ENCODE data around the gene UNK.
"Not testable (repeated sequence)": the region's sequence is repeated elsewhere in the genome, so short reads cannot be mapped to it uniquely, and the experiment has no call there.

UNK gene

DNA sequence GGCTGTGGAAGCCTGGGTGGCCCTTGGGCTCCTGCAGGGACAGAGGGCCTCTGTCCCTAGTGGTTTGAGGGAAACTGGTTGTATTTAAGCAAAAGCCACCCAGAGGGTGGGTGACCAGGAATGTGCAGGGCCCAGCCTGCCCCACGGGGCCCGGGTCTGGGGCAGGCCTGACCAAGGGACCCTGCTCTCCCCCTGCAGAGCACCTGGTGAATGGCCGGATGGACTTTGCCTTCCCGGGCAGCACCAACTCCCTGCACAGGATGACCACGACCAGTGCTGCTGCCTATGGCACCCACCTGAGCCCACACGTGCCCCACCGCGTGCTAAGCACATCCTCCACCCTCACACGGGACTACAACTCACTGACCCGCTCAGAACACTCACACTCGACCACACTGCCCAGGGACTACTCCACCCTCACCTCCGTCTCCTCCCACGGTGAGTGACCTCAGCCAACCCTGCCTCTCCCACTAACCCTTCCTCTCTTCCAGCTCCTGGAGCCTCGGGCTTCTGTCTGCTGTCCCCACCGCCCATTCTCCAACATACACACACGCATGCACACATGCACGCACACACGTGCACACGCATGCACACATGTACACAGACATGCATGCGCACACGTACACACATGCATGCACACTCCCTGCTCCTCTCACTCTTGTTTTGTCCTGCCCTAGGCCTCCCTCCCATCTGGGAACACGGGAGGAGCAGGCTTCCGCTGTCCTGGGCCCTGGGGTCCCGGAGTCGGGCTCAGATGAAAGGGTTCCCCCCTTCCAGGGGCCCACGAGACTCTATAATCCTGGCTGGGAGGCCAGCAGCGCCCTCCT, 30.0 kb upstream of the UNK start:
- DNase-seq = no peak

- no peak for DNase-seq
Observed at GRCh38 chr17:75755205-75755901, 29.3 kb upstream of the UNK start.

DNA sequence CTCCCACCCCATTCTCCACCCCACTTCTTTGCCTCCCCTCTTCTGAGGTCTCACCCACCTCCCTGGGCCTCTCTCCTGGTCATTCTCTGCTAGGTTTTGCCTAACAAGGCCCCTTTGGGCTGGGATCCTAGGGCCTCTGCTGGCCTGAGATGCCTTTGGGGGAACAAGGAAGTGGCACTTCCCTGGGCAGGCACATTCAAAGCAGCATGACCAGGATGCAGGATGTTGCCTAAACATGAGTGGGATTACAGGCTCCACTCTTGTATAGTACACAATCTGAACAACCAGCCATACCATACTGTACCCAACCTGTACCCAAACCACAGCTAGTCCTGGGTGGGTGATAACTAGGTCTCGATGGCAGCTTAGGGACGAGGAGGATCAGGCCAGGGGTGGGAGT, 28.6 kb upstream of the UNK start:
- DNase-seq = no peak

GRCh38 chr17:75756451-75757085, 28.0 kb upstream of the UNK start:
- DNase-seq = no peak

- no peak for DNase-seq
Observed at GRCh38 chr17:75757086-75757681, 27.4 kb upstream of the UNK start.

GRCh38 chr17:75758131-75758905, 26.3 kb upstream of the UNK start:
- DNase-seq = no peak

GRCh38 chr17:75759457-75759856, 25.1 kb upstream of the UNK start:
- no peak for DNase-seq

- not testable (repeated sequence) for DNase-seq
Observed at GRCh38 chr17:75759978-75760640, 24.5 kb upstream of the UNK start.

DNA sequence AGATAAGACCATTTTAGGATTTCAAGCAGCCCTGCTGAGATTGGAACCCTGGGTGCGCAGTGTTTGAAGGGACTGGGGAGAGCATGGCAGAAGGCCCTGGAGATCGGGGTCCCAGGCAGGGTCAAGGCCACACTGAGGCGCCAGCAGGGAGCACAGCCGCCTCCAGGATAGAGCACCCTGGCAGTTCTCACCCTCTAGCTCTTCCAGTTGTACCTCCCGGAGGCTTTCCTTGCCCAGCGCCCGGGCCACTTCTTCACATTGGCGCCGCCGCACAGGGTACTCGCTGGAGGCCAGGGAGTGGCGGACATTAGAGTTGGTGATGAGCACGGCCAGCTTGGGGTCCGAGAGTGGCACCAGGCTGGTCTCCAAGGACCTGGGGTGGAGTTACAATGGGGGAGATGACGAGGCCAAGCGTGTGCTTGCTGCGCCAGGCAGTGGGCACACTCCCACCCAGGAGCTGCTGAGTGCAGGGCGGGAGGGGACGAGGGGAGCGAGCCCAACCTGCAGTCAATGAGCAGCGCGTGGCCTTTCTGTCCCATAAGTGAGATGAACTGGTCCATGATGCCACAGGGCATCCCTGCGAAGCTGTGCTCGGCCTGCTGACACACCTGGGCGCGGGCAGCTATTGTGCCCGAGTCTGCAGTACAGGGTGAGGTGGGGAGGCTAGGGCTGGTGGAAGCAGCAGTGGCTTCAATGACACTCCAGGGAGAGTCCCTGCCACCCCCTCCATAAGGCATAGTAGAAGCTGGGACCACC, 21.9 kb upstream of the UNK start:
- DNase-seq = no peak

GRCh38 chr17:75763269-75763607, 21.4 kb upstream of the UNK start:
- no peak for DNase-seq

- no peak for DNase-seq
Observed at GRCh38 chr17:75763613-75764416, 20.8 kb upstream of the UNK start.

DNA sequence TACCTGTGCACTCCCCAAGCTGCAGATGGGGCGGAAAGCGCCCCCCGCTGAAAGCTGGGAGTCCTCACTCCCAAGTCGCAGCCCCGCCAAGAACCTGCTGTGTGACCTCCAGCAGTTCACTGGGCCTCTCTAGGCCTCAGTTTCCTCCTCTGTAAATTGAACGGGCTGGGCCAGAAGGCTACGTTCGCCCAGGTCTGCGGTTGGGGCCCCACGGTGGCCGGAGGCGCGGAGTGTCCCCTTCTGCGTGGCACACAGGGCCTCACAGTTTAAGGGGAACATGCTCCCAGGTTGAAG, 20.2 kb upstream of the UNK start:
- no peak for DNase-seq

GRCh38 chr17:75764711-75765421, 19.7 kb upstream of the UNK start, which contains the start of gene GALK1:
Gene GALK1 (minus strand): TSS chr17:75765192. CDS start chr17:75765136, 56 bp downstream.
- DNase-seq = peak; percentile 77

DNA sequence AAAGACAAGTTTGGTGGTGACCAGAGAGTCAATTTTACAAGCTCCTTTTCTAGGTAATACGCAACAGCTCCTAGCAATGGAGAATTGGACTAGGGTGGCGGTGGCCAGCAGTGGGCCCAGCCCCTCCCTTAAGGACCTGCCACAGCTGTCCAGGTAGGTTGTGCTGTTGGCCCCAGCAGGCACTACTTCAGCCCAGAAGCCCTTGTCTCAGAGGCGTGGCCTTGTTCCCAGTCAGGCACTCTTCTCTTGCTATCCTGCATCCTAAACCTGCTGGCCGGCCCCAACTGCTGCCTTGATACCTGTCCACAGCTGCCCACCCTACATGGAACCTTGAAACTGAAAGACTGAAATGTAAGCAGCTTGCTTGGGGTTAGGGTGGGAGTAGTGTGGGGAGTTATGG, 18.6 kb upstream of the UNK start:
- no peak for DNase-seq

DNA sequence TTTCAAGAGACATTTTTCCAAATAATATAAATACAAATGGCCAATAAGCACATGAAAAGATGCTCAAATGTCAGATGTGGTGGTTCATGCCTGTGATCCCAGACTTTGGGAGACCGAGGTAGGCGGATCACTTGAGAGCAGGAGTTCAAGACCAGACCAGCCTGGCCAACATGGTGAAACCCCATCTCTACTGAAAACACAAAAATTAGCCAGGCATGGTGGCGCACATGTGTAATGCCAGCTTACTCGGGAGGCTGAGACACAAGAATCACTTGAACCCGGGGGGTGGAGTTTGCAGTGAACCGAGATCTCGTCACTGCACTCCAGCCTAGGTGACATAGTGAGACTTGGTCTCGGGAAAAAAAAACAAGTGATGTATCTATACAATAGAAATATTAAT, 16.7 kb upstream of the UNK start:
- no peak for DNase-seq

DNA sequence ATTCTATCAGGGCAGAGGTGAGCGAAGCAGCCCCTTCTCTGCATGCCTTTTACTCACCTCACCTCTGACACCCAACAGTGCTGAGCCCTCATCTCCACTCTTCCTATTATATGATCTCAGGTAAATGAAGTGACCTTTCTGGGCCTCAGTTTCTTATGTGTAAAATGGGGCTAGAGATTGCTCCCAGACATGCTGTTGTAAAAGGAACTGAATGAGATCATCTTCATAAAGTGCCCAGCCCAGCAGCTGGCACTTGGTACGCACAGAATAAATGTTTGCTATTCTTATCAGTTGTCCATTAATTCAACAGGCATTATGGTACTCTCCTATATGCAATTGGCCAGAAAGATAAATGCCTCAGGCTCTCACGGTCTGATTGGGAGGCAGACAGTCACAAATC, 15.1 kb upstream of the UNK start:
- no peak for DNase-seq

GRCh38 chr17:75771334-75772281, 13.0 kb upstream of the UNK start:
- no peak for DNase-seq

DNA sequence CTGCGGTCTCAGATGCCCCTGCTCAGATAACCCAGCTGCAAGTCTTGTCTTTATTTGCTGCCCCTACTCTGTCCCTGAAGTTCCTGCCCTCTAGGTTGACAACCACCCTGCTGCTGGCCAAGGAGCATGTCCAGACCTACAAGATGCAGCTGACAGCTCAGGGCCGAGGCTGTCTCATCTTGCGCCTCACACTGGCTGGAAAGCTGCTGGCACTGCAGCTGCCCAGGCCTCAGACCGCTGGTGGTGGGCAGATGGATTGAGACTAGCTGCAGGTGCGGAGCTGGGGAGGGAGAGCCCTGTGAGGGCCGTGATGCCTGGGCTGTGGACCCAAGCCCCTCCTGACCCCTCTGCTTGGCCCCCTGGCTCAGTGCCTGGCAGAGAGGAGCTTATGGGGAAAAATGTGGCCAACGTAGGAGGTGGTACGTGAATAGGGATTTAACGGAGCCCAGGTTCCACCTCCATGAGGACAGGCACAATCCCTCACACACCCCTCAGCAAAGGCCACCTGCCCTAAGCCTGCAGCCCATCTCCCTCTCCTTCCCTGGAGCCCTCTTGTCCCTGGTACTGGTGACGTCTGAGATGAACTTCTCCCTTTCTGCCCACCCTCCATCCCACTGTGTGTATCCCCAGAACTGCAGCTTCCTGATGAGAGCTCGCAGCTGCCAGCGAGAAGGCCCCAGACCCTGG, 11.3 kb upstream of the UNK start:
- DNase-seq = no peak
